K562 (cell line): ENCODE results near the gene RPL39L. TPM values are rescaled to one million over a fixed set of nuclear protein-coding genes. Genes with fewer than 3 reads are reported as not detected.

ENCODE experiments used
- ATAC-seq: fragments of 200-7000 bp; cut with Tn5 transposase; 3 replicates; pipeline ENCODE4 v1.9.1; 2020; ENCODE audit warnings: moderate library complexity
- BruUV-seq: library from RNA; stranded (reverse); fragments of 400-500 nt; replicated peaks from 2 replicates; lab custom pipeline; 2021; lab: Mats Ljungman, UMichigan
- CTCF ChIA-PET: fragments of 300-600 bp; formaldehyde crosslinking; extraction: SDS; loops from one replicate; lab custom pipeline; 2021; ENCODE audit warnings: low intra/inter-chr PET ratio; lab: Yijun Ruan, JAX
- POLR2A ChIA-PET: fragments of 300-600, 350-650 bp; sonication (Branson Sonifier 250); formaldehyde crosslinking; extraction: SDS; loops from one replicate; lab custom pipeline; 2021; ENCODE audit warnings: antibody characterized with exemption, inconsistent platforms; lab: Yijun Ruan, JAX
- DNase-seq, 4 experiments: peaks; one replicate each; pipeline versions ENCODE4 v3.0.0 to v3.0.0-alpha.2; 2011 to 2018; ENCODE audit warnings: low spot score in 3 of 4, mixed read lengths in 3 of 4; ENCODE audit errors: extremely low read depth in 1 of 4
- FAIRE-seq: peaks from 2 replicates; lab custom pipeline; 2011; peaks lifted over from hg19 to GRCh38; lab: Jason Lieb, UNC
- H2AFZ ChIP-seq: 2 replicates; pipeline ENCODE4 v1.6.0; 2011; ENCODE audit warnings: low read depth, low read length, control low read depth, inconsistent platforms
- H3K27ac ChIP-seq: fragments of 200-600 bp; 3 replicates; pipeline ENCODE4 v1.8.0; 2011; ENCODE audit warnings: low read depth, mild to moderate bottlenecking, control low read depth, inconsistent platforms, low read length, moderate library complexity, mixed read lengths; ENCODE audit errors: extremely low read depth
- H3K27me3 ChIP-seq, 2 experiments: fragments of 300-600 bp in 1 of 2; 2 replicates in 1 of 2; 3 replicates in 1 of 2; pipeline versions ENCODE4 v1.6.0 to v1.8.0; 2011; ENCODE audit warnings: inconsistent platforms in 2 of 2, low read length in 2 of 2, mild to moderate bottlenecking in 1 of 2, mixed read lengths in 1 of 2, moderate library complexity in 1 of 2; ENCODE audit not compliant: control insufficient read depth in 2 of 2, insufficient read depth in 2 of 2
- H3K36me3 ChIP-seq: fragments of 300-600 bp; 3 replicates; pipeline ENCODE4 v1.8.0; 2011; ENCODE audit warnings: mild to moderate bottlenecking, low read length, inconsistent platforms; ENCODE audit not compliant: control insufficient read depth, insufficient read depth
- H3K4me1 ChIP-seq, 2 experiments: fragments of 200-600 bp in 1 of 2; replicated peaks in 1 of 2; 2 replicates in 1 of 2; 3 replicates in 1 of 2; pipeline versions ENCODE4 v1.5.1 to v1.8.0; 2011; ENCODE audit warnings: inconsistent platforms in 2 of 2, low read length in 2 of 2, mild to moderate bottlenecking in 1 of 2, mixed read lengths in 1 of 2, moderate library complexity in 1 of 2; ENCODE audit not compliant: control insufficient read depth in 2 of 2, insufficient read depth in 2 of 2
- H3K4me2 ChIP-seq: 2 replicates; pipeline ENCODE4 v1.6.1; 2011; ENCODE audit warnings: low read length, control low read depth, inconsistent platforms, mixed read lengths; ENCODE audit not compliant: insufficient read depth
- H3K4me3 ChIP-seq: fragments of 200-600 bp; sonication (generic), shearing (Covaris generic); 2 replicates; pipeline ENCODE4 v1.5.1; 2016; ENCODE audit warnings: control low read depth, inconsistent platforms
- H3K79me2 ChIP-seq: fragments of 200-600 bp; 3 replicates; pipeline ENCODE4 v1.8.0; 2011; ENCODE audit warnings: low read length, inconsistent platforms; ENCODE audit not compliant: control insufficient read depth, insufficient read depth
- H3K9ac ChIP-seq, 2 experiments: 2 replicates each; pipeline versions ENCODE4 v1.6.0 to v1.6.1; 2011; ENCODE audit warnings: low read depth in 2 of 2, low read length in 2 of 2, control low read depth in 1 of 2, inconsistent platforms in 1 of 2, mild to moderate bottlenecking in 1 of 2, mixed read lengths in 1 of 2; ENCODE audit not compliant: insufficient read depth in 1 of 2
- H3K9me1 ChIP-seq: one replicate; pipeline ENCODE4 v1.6.0; 2011; ENCODE audit warnings: inconsistent platforms, mild to moderate bottlenecking, low read length, moderate library complexity; ENCODE audit not compliant: control insufficient read depth, insufficient read depth
- H3K9me3 ChIP-seq: replicated peaks from 2 replicates; pipeline ENCODE4 v1.5.1; 2011; ENCODE audit warnings: low read depth, low read length, inconsistent platforms; ENCODE audit not compliant: control insufficient read depth, insufficient read depth
- H4K20me1 ChIP-seq: replicated peaks from 2 replicates; pipeline ENCODE4 v1.6.1; 2011; ENCODE audit warnings: low read length, inconsistent platforms, mixed read lengths; ENCODE audit not compliant: control insufficient read depth, insufficient read depth
- AFF4 ChIP-seq: sonication (generic); formaldehyde crosslinking; IDR thresholded peaks from 2 replicates; pipeline ENCODE4 v1.8.0; 2023; ENCODE audit warnings: mild to moderate bottlenecking, missing genetic modification reagents
- CBX1 ChIP-seq: sonication (generic); IDR thresholded peaks from 2 replicates; pipeline ENCODE4 v1.6.1; 2016; ENCODE audit warnings: antibody characterized with exemption, low read depth, mild to moderate bottlenecking
- CBX3 ChIP-seq, 2 experiments: IDR thresholded peaks; 1 replicate in 1 of 2; 2 replicates in 1 of 2; pipeline ENCODE4 v1.6.1; 2012; ENCODE audit warnings: inconsistent platforms in 2 of 2, low read length in 2 of 2, borderline replicate concordance in 1 of 2, control low read depth in 1 of 2
- CBX5 ChIP-seq: IDR thresholded peaks from 2 replicates; pipeline ENCODE4 v1.6.1; 2014; ENCODE audit warnings: low read depth, borderline replicate concordance
- E2F3 ChIP-seq: fragments of 250-450 bp; sonication (Bioruptor Pico); IDR thresholded peaks from 2 replicates; pipeline ENCODE4 v1.4.0; 2020; ENCODE audit warnings: mild to moderate bottlenecking
- FOXK2 ChIP-seq, 2 experiments: fragments of 450-650 bp; IDR thresholded peaks in 1 of 2; conservative IDR thresholded peaks in 1 of 2; 2 replicates each; pipeline ENCODE4 v1.6.1; 2016; ENCODE audit warnings: low read depth in 2 of 2, mild to moderate bottlenecking in 1 of 2
- MAFF ChIP-seq: IDR thresholded peaks from 2 replicates; pipeline ENCODE4 v1.6.1; 2012; ENCODE audit warnings: low read length, improper control_type of control experiment
- MEF2A ChIP-seq: IDR thresholded peaks from 2 replicates; pipeline ENCODE4 v1.6.1; 2011; ENCODE audit warnings: low read depth, mild to moderate bottlenecking, low read length, moderate library complexity; ENCODE audit not compliant: control insufficient read depth
- MYNN ChIP-seq, 2 experiments: sonication (generic); formaldehyde crosslinking in 1 of 2; IDR thresholded peaks; 2 replicates each; pipeline versions ENCODE4 v1.5.0 to v1.6.1; 2016 to 2020; ENCODE audit warnings: antibody characterized with exemption in 1 of 2, missing genetic modification reagents in 1 of 2
- NFATC3 ChIP-seq: fragments of 450-650 bp; IDR thresholded peaks from 2 replicates; pipeline ENCODE4 v1.6.1; 2017; ENCODE audit warnings: mild to moderate bottlenecking
- THAP12 ChIP-seq: fragments of 250-450 bp; sonication (Bioruptor Pico); IDR thresholded peaks from 2 replicates; pipeline ENCODE4 v1.9.0; 2021; ENCODE audit warnings: mild to moderate bottlenecking, inconsistent platforms
- ZFP30 ChIP-seq: fragments of 250-450 bp; sonication (Bioruptor Pico); IDR thresholded peaks from 2 replicates; pipeline ENCODE4 v1.8.0; 2022; ENCODE audit warnings: moderate library complexity, mild to moderate bottlenecking, inconsistent platforms, borderline replicate concordance
- ZNF398 ChIP-seq: fragments of 250-450 bp; sonication (Bioruptor Pico); IDR thresholded peaks from 2 replicates; pipeline ENCODE4 v1.8.0; 2021; ENCODE audit warnings: moderate library complexity, mild to moderate bottlenecking, inconsistent platforms
- ZNF696 ChIP-seq: fragments of 250-450 bp; sonication (Bioruptor Pico); conservative IDR thresholded peaks from 2 replicates; pipeline ENCODE4 v1.4.0; 2020; ENCODE audit warnings: mild to moderate bottlenecking, moderate library complexity
- WGBS: fragments of 100-300 bp; shearing (Covaris generic); methylation state at CpG from one replicate; pipeline ENCODE4 v1.1.6; 2016; ENCODE audit warnings: low coverage, mixed read lengths; ENCODE audit not compliant: insufficient coverage; ENCODE audit errors: missing lambda C conversion rate; 5-methylcytosine and 5-hydroxymethylcytosine counted together
- in situ Hi-C: fragments of 300-500 bp; cut with MboI; formaldehyde crosslinking; loops from 4 replicates; pipeline ENCODE4 v1.15.0; 2018; ENCODE audit warnings: inconsistent platforms, mixed read lengths
- intact Hi-C: fragments of 100-400 bp; cut with micrococcal nuclease; formaldehyde crosslinking; loops from 2 replicates; pipeline ENCODE4 v1.14.2; 2022
- polyA plus RNA-seq, 8 experiments: library from polyadenylated mRNA; depleted of rRNA in 4 of 8; stranded (reverse) in 5 of 8; unstranded in 3 of 8; fragments of >200 nt; fragmentation: Nextera tagmentation in 2 of 8; fragmentation: Illumina TruSeq in 1 of 8; extraction: Ambion mirVana in 2 of 8; extraction: Trizol in 1 of 8; gene quantifications; 2 replicates each; pipeline versions ENCODE4 v1.2.1 to v1.2.3, GENCODE V29; 2011 to 2014; ENCODE audit warnings: inconsistent platforms in 1 of 8, missing spikeins in 1 of 8
- total RNA-seq, 7 experiments: library from RNA; depleted of rRNA in 6 of 7; stranded (reverse); fragments of >200 nt in 6 of 7; fragmentation: Illumina TruSeq in 2 of 7; extraction: Trizol in 2 of 7; gene quantifications; 2 replicates each; pipeline versions ENCODE4 v1.2.1 to v1.2.3, GENCODE V29; 2011 to 2021; ENCODE audit warnings: low replicate concordance in 1 of 7

Gene RPL39L
- total and polyA plus RNA-seq, 9 of the 15 experiments (the other 6 are each of a cell fraction or from before 2014, with no cell fraction given) = 15.0 to 122 (median 45.5) TPM

DNA sequence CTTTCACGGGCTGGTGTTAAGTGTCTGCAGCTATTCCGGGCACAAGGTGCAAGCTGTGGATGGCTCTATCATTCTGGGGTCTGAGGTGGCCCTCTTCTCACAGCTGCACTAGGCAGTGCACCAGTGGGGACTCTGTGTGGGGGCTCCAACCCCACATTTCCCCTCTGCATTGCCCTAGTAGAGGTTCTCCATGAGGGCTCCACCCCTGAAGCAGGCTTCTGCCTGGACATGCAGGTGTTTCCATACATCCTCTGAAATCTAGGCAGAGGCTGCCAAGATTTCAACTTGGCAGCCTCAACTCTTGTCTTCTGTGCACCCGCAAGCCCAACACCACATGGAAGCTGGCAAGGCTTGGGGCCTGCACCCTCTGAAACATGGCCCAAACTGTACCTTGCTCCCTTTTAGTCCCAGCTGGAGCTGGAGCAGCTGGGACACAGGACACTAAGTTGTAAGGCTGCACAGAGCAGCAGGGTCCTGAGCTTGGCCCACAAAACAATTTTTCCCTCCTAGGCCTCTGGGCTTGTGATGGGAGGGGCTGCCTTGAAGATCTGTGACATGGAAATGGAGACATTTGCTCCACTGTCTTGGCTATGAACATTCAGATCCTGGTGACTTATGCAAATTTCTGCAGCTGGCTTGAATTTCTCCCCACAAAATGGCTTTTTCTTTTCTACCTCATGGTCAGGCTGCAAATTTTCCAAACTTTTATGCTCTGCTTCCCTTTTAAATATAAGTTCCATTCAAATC, 6.0 kb upstream of the RPL39L start:
- Histone ChIP-seq H3K36me3 (no peaks in the 10 kb centered on the region), H3K4me3 (no peak overlapping the region), H3K79me2 (no peaks in the 10 kb centered on the region), H3K4me1 (no peaks in the 10 kb centered on the region; a peak in 1 of 5 replicates), H2AFZ (no peak overlapping the region), H3K4me2 (no peak overlapping the region), H3K9ac (no peak overlapping the region), H3K9me3 (peaks cover 5% of the 10 kb centered on the region), H4K20me1 (no peaks in the 10 kb centered on the region), H3K9me1 (no peaks in the 10 kb centered on the region), H3K27me3 (no peaks in the 10 kb centered on the region), H3K27ac (no peak overlapping the region)
- ChIA-PET CTCF (no interaction called here), POLR2A (interaction anchor here (1.7 kb wide), 1 partner anchor 18 kb away, joined by 5 read pairs; no protein-coding TSS in a partner anchor)
- intact Hi-C loops (no loop called here), in situ Hi-C loops (no loop called here)
- no TSS peak for BruUV-seq
- 21% methylated on average over 3 of the region's 3 CpGs for WGBS
- DNase-seq = no peak
- no peak for FAIRE-seq
- ATAC-seq = no peak
- no peak for TF ChIP-seq FOXK2 (conservative IDR thresholded peaks at IDR 0.05 in 1 of 2, IDR thresholded peaks at IDR 0.05 in 1 of 2; ENCODE audit: low read depth in 2 of 2)
- no peak for TF ChIP-seq MAFF
- TF ChIP-seq NFATC3 = no peak
- TF ChIP-seq CBX1 = 0 out of 2 replicates have a peak, but pooled peaks have one; percentile 35
- TF ChIP-seq ZNF398 (CRISPR knock-in tag) = no peak
- no peak for TF ChIP-seq ZFP30 (CRISPR knock-in tag)
- TF ChIP-seq CBX3 (IDR thresholded peaks at IDR 0.05; ENCODE audit: borderline replicate concordance in 1 of 2, low read length in 2 of 2) = peak in 1 of 2 experiments; percentile 61; a peak in 1 of 3 replicates
- TF ChIP-seq THAP12 (CRISPR knock-in tag) = no peak
- no peak for TF ChIP-seq MYNN (IDR thresholded peaks at IDR 0.05)
- TF ChIP-seq MYNN (CRISPR knock-in tag; IDR thresholded peaks at IDR 0.05) = no peak
- no peak for TF ChIP-seq MEF2A
- no peak for TF ChIP-seq AFF4 (CRISPR knock-in tag)
- TF ChIP-seq E2F3 (CRISPR knock-in tag) = no peak
- TF ChIP-seq ZNF696 (CRISPR knock-in tag) = no peak
- TF ChIP-seq CBX5 = peak; percentile 86
